IPS DF 19.7 (cell line): ENCODE measurements around the gene MBOAT2.
"Not testable (repeated sequence)": the region's sequence is repeated elsewhere in the genome, so short reads cannot be mapped to it uniquely, and the experiment has no call there.

Source experiments
- DNase-seq: peaks from one replicate; pipeline ENCODE4 v3.0.0-alpha.2; 2013; ENCODE audit warnings: low read depth, low spot score

The MBOAT2 gene

GRCh38 chr2:8993196-8993901 lies 10.1 kb downstream of the MBOAT2 start:
- no peak for DNase-seq

DNA sequence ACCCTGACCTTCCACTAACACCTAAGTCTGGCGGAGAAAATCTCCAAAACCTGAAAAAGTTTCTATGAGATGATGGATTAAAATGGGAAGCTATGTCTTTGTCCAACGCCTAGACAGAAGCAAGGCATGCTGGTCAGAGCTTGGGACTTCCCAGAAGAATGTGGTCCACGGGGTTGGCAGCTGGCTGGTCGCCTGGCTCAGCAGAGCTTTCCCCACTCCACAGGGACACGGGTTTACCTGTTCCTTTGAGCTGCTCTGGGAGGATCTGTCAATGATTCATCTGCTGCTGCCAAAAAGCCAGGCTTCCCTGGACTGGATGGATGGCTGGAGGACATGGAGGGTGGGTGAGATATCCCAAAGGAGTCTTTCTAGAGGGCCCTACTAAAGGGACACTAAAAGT lies 10.8 kb downstream of the MBOAT2 start:
- DNase-seq = no peak

DNA sequence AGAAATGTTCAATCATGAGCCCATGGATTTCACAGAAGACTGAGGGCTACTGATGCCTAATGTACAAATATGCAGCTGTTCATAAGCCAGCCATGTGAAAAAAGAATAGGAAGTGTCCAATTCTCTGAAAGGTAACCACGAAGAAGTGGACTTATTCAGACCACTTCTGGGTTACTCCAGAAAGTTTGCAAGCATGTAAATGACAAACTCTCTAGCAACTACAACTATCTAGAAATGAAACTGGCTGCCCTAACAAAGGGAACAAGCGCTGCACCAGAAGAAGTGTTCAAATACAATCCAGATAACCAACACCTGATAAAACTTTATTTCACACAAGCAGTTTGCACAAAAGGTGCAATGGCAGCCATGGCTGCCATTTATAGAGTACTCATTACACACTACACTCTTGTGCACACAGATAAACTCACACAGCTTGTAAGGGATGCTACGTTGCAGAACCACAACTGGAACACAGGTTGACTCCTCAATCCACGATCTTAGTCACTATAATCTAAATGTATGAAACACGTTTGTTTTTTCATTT lies 13.9 kb downstream of the MBOAT2 start:
- DNase-seq = no peak

GRCh38 chr2:8987410-8987809 lies 16.1 kb downstream of the MBOAT2 start:
- no peak for DNase-seq

GRCh38 chr2:8986327-8986976 lies 17.0 kb downstream of the MBOAT2 start:
- DNase-seq = no peak

GRCh38 chr2:8985561-8986326 lies 17.7 kb downstream of the MBOAT2 start:
- no peak for DNase-seq

GRCh38 chr2:8984855-8985254 lies 18.6 kb downstream of the MBOAT2 start:
- no peak for DNase-seq

GRCh38 chr2:8984157-8984556 lies 19.3 kb downstream of the MBOAT2 start:
- DNase-seq = no peak

DNA sequence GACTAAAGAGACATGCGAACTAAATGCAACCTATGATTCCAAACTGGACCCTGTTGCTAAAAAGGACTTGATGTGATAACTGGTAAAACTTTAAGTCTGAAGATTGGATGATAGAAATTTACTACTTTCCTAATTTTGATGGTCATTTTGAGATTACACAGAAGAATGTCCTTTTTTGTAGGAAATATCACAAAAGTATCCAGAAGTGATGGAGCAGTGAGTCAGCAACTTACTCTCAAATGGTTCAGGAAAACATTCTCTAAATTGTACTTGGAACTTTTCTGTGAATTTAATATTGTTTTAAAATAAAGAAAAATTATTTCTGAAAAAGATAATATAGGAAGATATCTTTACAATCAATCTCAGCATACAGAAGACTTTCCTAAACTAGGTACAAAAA lies 19.9 kb downstream of the MBOAT2 start:
- DNase-seq = no peak

DNA sequence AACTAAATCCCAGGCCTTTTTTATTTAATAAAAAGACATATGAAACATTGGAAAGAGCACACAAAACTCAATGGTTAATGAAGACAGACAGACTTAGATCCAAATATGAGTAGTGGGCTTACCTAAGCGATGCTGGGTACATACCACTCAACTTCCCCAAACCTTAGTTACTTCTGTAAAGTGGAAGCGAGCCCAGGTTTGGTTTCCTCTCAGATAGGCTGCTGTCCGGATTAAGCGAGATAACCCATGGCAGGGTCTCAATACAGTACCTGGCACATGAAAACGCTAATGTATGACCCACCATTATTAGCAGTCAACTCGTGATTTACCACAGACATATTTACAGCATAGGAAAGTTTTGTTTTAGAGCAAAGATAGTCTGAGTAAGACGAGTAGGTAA lies 21.6 kb downstream of the MBOAT2 start:
- no peak for DNase-seq

DNA sequence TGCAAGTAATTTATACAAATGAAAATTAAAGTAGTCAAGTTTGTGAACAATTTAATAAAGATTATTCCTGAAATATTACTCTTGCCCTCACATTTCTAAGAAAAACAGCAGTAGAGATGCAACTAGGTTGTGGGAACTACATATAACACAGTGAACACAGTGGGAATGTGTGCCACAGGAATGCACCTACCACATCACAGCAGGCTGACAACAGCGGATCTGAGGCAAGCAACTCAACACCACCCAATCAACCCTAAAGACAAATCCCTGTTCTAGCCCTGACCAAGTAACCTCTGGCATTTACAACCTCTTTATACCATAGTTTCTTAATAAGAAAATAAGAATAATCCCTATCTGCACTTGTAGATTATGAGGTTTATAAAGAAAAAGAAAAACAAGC lies 23.4 kb downstream of the MBOAT2 start:
- no peak for DNase-seq

GRCh38 chr2:8977758-8978157 lies 25.7 kb downstream of the MBOAT2 start:
- DNase-seq = no peak

- no peak for DNase-seq
Observed at GRCh38 chr2:8976442-8977259, 26.8 kb downstream of the MBOAT2 start.

- no peak for DNase-seq
Observed at GRCh38 chr2:8974016-8974415, 29.5 kb downstream of the MBOAT2 start.

DNA sequence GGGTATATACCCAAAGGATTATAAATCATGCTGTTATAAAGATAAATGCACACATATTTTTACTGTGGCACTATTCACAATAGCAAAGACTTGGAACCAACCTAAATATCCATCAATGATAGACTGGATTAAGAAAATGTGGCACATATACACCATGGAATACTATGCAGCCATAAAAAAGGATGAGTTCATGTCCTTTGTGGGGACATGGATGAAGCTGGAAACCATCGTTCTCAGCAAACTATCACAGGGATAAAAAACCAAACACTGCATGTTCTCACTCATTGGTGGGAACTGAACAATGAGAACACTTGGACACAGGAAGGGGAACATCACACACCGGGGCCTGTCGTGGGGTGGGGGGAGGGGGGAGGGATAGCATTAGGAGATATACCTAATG lies 30.5 kb downstream of the MBOAT2 start:
- DNase-seq = not testable (repeated sequence)

DNA sequence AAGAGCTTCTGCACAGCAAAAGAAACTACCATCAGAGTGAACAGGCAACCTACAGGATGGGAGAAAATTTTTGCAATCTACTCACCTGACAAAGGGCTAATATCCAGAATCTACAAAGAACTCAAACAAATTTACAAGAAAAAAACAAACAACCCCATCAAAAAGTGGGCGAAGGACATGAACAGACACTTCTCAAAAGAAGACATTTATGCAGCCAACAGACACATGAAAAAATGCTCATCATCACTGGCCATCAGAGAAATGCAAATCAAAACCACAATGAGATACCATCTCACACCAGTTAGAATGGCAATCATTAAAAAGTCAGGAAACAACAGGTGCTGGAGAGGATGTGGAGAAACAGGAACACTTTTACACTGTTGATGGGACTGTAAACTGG lies 30.9 kb downstream of the MBOAT2 start:
- DNase-seq = not testable (repeated sequence)

GRCh38 chr2:8969348-8969747 lies 34.1 kb downstream of the MBOAT2 start:
- not testable (repeated sequence) for DNase-seq

DNA sequence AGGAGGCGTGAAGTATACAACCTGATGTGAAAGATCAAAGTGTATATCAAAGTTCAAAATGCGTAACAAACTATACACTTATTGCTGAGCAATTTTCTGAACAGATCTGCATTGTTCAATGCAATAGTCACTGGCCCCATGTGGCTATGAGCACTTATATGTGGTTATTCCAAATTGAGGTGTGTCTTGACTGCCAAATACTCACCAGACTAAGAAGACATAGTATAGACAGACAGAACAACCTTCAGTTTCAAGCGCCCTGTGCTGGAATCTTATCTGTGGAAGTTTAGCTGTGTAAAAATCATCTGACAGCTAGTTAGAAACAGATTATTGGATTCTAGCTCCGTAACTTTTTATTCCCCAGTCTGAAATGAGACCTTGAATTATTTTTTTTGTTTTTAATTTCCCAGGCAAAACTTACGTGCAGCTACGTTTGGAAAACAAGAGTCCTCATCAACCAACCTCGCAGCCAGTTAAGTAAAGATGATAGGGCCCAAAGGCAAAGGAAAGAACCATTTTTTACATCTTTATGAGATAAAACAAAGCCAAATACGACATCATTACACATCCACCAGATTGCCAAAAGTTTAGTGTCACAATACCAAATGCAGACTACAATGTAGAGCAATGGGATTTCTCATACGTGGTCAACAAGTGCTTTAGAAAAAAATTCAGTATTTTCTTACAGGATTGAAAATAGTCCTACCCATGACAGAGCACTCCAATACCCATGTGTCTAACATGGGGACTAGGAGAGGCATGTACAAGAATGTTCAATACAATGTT lies 37.2 kb downstream of the MBOAT2 start:
- no peak for DNase-seq

DNA sequence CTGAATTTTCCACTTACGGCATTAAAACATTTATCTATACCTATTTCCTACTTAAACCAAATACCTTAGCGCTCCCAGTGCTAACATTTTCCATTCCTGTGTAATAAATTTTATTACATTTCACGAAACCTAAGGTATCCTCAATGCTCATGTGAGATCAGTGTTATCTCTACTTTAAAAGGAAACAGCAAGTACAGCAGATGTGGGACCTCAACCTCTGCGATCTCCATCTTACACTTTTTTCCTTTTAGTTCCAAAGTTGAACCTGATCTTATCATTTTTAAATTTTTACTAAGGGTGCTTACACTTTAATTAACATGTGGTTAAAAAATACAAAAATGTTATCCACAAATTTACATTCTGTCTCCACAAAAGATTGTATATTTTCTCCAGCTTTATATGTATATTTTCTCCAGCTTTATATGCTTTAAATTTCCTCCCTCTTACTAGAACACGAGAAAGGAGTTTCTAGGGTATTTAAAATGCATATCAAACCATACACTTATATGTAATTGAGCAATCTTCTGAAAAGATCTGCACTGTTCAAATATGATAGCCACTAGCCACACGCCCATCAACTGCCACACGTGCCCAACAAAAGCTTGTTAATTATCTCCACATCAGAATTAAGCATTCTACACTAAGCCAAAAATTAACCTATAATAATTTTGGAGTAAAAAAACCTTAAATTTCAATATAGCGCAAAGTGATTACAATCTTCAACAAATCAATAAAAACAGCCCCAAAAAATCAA lies 38.1 kb downstream of the MBOAT2 start:
- no peak for DNase-seq

- no peak for DNase-seq
Observed at GRCh38 chr2:8962890-8963289, 40.6 kb downstream of the MBOAT2 start.
